Measurements from ENCODE around the gene OR6S1. TPM values are rescaled to one million over a fixed set of nuclear protein-coding genes. Genes with fewer than 3 reads are reported as not detected.

The OR6S1 gene
- total and polyA plus RNA-seq, 10 of the 15 experiments (the other 5 are each of a cell fraction or from before 2014, with no cell fraction given): 0.22 to 0.67 (median 0.43) TPM; not detected in 4

DNA sequence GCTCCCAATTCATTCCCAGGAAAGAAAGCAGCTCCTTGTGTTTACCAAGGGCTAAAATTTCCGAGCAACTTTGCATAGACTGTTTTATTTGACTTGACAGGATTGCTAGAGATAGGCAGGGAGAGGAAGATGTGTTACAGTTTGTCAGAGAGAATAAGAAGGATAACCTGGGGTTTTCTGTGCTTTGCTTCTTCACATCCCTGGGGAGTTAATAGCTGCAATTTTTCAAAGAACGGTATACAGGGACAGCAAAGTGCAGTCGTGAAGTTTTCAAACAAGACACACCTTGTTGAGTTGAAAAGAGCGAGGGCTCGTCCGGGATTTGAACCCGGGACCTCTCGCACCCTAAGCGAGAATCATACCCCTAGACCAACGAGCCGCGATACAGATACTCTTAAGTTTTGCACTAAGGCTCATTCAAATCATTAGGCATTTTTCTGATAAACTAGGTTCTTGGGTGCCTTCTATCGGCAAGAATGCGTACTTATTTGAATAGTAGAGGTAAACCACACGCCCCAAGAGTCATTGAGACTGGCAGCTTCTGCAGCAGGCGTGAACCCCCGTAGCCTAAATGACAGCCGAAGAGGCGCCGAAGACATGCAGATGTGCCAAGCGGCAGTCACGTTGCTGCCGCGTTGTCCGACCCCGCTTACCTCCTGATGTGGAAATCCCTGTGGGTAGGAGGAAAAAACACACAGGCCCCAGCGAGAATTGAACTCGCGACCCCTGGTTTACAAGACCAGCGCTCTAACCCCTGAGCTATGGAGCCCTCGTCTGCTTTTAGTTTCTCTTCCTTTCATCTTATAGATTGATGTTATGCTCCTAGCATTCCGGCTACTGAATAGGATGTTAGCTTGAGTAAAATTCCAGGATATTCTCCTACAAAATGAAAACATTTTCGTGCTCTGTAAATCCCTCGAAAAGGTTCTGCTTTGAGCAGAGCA is 28.1 kb downstream of the OR6S1 start (continued):
- TF ChIP-seq ZNF687 (IDR thresholded peaks at IDR 0.05): no peak
- no peak for TF ChIP-seq HDAC2 (IDR thresholded peaks at IDR 0.05)
- TF ChIP-seq ZNF384 (IDR thresholded peaks at IDR 0.05; ENCODE audit: borderline replicate concordance, low read depth, low read length): no peak
- no peak; the same call in 1 of the 2 replicates for TF ChIP-seq ATF2 (IDR thresholded peaks at IDR 0.05; ENCODE audit: low read length)
- TF ChIP-seq CREB1 (IDR thresholded peaks at IDR 0.05; ENCODE audit: low read depth): peak; percentile 27; the same call in 1 of the 2 replicates
- TF ChIP-seq SUPT20H (IDR thresholded peaks at IDR 0.05; ENCODE audit: borderline replicate concordance, control insufficient read depth, low read depth, low read length): no peak
- no peak for TF ChIP-seq NR2C2 (IDR thresholded peaks at IDR 0.05; ENCODE audit: borderline replicate concordance, control insufficient read depth, insufficient read length, low read depth)
- no peak for TF ChIP-seq SIN3A (IDR thresholded peaks at IDR 0.05; ENCODE audit: low read depth, low read length)
- TF ChIP-seq CHD4 (IDR thresholded peaks at IDR 0.05): no peak
- TF ChIP-seq RAD51 (IDR thresholded peaks at IDR 0.05): no peak
- peak; percentile 49 to 62 (median 56); a peak in 5 of 6 replicates for TF ChIP-seq CTCF (IDR thresholded peaks at IDR 0.05 in 2 of 3, conservative IDR thresholded peaks at IDR 0.05 in 1 of 3; ENCODE audit: control insufficient read depth in 2 of 3, extremely low read depth in 1 of 3, insufficient read depth in 1 of 3, low read depth in 3 of 3, low read length in 3 of 3)
- TF ChIP-seq, protein P1, sequence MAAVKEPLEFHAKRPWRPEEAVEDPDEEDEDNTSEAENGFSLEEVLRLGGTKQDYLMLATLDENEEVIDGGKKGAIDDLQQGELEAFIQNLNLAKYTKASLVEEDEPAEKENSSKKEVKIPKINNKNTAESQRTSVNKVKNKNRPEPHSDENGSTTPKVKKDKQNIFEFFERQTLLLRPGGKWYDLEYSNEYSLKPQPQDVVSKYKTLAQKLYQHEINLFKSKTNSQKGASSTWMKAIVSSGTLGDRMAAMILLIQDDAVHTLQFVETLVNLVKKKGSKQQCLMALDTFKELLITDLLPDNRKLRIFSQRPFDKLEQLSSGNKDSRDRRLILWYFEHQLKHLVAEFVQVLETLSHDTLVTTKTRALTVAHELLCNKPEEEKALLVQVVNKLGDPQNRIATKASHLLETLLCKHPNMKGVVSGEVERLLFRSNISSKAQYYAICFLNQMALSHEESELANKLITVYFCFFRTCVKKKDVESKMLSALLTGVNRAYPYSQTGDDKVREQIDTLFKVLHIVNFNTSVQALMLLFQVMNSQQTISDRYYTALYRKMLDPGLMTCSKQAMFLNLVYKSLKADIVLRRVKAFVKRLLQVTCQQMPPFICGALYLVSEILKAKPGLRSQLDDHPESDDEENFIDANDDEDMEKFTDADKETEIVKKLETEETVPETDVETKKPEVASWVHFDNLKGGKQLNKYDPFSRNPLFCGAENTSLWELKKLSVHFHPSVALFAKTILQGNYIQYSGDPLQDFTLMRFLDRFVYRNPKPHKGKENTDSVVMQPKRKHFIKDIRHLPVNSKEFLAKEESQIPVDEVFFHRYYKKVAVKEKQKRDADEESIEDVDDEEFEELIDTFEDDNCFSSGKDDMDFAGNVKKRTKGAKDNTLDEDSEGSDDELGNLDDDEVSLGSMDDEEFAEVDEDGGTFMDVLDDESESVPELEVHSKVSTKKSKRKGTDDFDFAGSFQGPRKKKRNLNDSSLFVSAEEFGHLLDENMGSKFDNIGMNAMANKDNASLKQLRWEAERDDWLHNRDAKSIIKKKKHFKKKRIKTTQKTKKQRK (IDR thresholded peaks at IDR 0.05; ENCODE audit: low read depth, low read length): no peak; the same call in 1 of the 2 replicates
- peak; percentile 97 for TF ChIP-seq ZSCAN29 (IDR thresholded peaks at IDR 0.05)
- TF ChIP-seq, protein P2, sequence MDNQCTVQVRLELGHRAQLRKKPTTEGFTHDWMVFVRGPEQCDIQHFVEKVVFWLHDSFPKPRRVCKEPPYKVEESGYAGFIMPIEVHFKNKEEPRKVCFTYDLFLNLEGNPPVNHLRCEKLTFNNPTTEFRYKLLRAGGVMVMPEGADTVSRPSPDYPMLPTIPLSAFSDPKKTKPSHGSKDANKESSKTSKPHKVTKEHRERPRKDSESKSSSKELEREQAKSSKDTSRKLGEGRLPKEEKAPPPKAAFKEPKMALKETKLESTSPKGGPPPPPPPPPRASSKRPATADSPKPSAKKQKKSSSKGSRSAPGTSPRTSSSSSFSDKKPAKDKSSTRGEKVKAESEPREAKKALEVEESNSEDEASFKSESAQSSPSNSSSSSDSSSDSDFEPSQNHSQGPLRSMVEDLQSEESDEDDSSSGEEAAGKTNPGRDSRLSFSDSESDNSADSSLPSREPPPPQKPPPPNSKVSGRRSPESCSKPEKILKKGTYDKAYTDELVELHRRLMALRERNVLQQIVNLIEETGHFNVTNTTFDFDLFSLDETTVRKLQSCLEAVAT (IDR thresholded peaks at IDR 0.05): peak; percentile 84
- TF ChIP-seq ATF7 (IDR thresholded peaks at IDR 0.05; ENCODE audit: low read depth): peak; percentile 43; the same call in 1 of the 2 replicates
- TF ChIP-seq POLR2AphosphoS2 (IDR thresholded peaks at IDR 0.05; ENCODE audit: low read depth, low read length): no peak

Measured in GM12878 (cell line).